GM21447 (cell line): ENCODE data around the gene GOLGA6L1.
"Not testable (repeated sequence)": the region's sequence is repeated elsewhere in the genome, so short reads cannot be mapped to it uniquely, and the experiment has no call there.

ENCODE experiments used
- ATAC-seq: cut with Tn5 transposase; IDR thresholded peaks from one replicate; pipeline ENCODE4 v1.9.1; 2021; ENCODE audit not compliant: unreplicated experiment

GOLGA6L1 gene

GRCh38 chr15:23136722-23137121, at the start of gene GOLGA6L1:
Gene GOLGA6L1 (minus strand): TSS chr15:23136822. CDS start chr15:23136731, 91 bp downstream.
- ATAC-seq: not testable (repeated sequence)

- ATAC-seq: not testable (repeated sequence)
Observed at GRCh38 chr15:23181201-23181600, 44.6 kb upstream of the GOLGA6L1 start.

- ATAC-seq: not testable (repeated sequence)
Observed at GRCh38 chr15:23180547-23180927, 43.9 kb upstream of the GOLGA6L1 start.

GRCh38 chr15:23179768-23180546, 43.3 kb upstream of the GOLGA6L1 start:
- not testable (repeated sequence) for ATAC-seq

- ATAC-seq: not testable (repeated sequence)
Observed at GRCh38 chr15:23176683-23177082, 40.1 kb upstream of the GOLGA6L1 start.

- ATAC-seq: not testable (repeated sequence)
Observed at GRCh38 chr15:23175606-23176005, 39.0 kb upstream of the GOLGA6L1 start.

GRCh38 chr15:23174609-23175140, 38.1 kb upstream of the GOLGA6L1 start:
- ATAC-seq: not testable (repeated sequence)

- not testable (repeated sequence) for ATAC-seq
Observed at GRCh38 chr15:23132787-23133186, 3.8 kb downstream of the GOLGA6L1 start.

GRCh38 chr15:23118208-23118607, 18.4 kb downstream of the GOLGA6L1 start:
- no peak for ATAC-seq

GRCh38 chr15:23095796-23096195, 40.8 kb downstream of the GOLGA6L1 start:
- no peak for ATAC-seq

- no peak for ATAC-seq
Observed at GRCh38 chr15:23083115-23083514, 53.5 kb downstream of the GOLGA6L1 start.

- not testable (repeated sequence) for ATAC-seq
Observed at GRCh38 chr15:23081996-23082737, 54.5 kb downstream of the GOLGA6L1 start.

GRCh38 chr15:23081271-23081670, 55.4 kb downstream of the GOLGA6L1 start:
- ATAC-seq: no peak

GRCh38 chr15:23079766-23080165, 56.9 kb downstream of the GOLGA6L1 start:
- no peak for ATAC-seq
